Measurements from ENCODE around the gene TMEM19. TPM values are rescaled to one million over a fixed set of nuclear protein-coding genes. Genes with fewer than 3 reads are reported as not detected.
A peak's percentile ranks its signal among the peaks of the same experiment; 100 is the strongest.

TMEM19 gene
- 25.8 and 40.5 TPM in 2 replicates for total RNA-seq (2014; rRNA removed; shearing (Covaris generic))
- polyA plus RNA-seq (2016; fragmentation: Nextera tagmentation; extraction: Ambion mirVana), result 16.0 and 18.2 TPM in 2 replicates

GRCh38 chr12:71685914-71686657 lies at the start of gene TMEM19:
TMEM19 (plus strand) TSS chr12:71686082; CDS start chr12:71686681, 599 bp downstream.
- peaks cover 20% of the 10 kb centered on the region for H3K4me1 ChIP-seq (ENCODE audit: insufficient read depth)
- H3K36me3 ChIP-seq (ENCODE audit: low read depth), result no peaks in the 10 kb centered on the region
- H3K4me3 ChIP-seq, result peak within 1 kb of the TSS; percentile 81
- 0 to 2% methylated on average over 56 to 61 of the region's 63 CpGs for WGBS, 2 experiments (ENCODE audit: low coverage in 1 of 2, low lambda C conversion rate in 2 of 2, missing lambda C conversion rate in 2 of 2)
- peak within 1 kb of the TSS; percentile 81 for H3K9ac ChIP-seq
- TF ChIP-seq EZH2phosphoT487 (IDR thresholded peaks at IDR 0.05; ENCODE audit: insufficient read depth, low read depth), result no peak
- no peak for TF ChIP-seq EZH2 (IDR thresholded peaks at IDR 0.05; ENCODE audit: insufficient read depth, poor library complexity, severe bottlenecking)
- H3K4me2 ChIP-seq (ENCODE audit: unreplicated experiment), result peak within 1 kb of the TSS; percentile 85
- H3K79me2 ChIP-seq (ENCODE audit: insufficient read depth), result peaks cover 24% of the 10 kb centered on the region
- H3K27me3 ChIP-seq (replicated peaks; ENCODE audit: insufficient read depth), result no peaks in the 10 kb centered on the region
- peak within 1 kb of the TSS; percentile 95 for H2AFZ ChIP-seq
- peak; percentile 97 for DNase-seq
- no peaks in the 10 kb centered on the region for H4K20me1 ChIP-seq (ENCODE audit: insufficient read depth)
- in situ Hi-C loops (cut with MboI), result no loop called here
- peaks cover 17% of the 10 kb centered on the region for H3F3A ChIP-seq (ENCODE audit: insufficient read depth)
- no peaks in the 10 kb centered on the region for H3K9me3 ChIP-seq (ENCODE audit: low read depth)
- H3K9me2 ChIP-seq (ENCODE audit: insufficient read depth), result no peaks in the 10 kb centered on the region
- peak within 1 kb of the TSS; percentile 76 for H3K27ac ChIP-seq

GRCh38 chr12:71636704-71637115 lies 49.2 kb upstream of the TMEM19 start:
- no peaks in the 10 kb centered on the region for H3K9me3 ChIP-seq (ENCODE audit: low read depth)
- no peaks in the 10 kb centered on the region for H3K4me1 ChIP-seq (ENCODE audit: insufficient read depth)
- in situ Hi-C loops (cut with MboI), result no loop called here
- peak; percentile 86 for DNase-seq
- H3K36me3 ChIP-seq (ENCODE audit: low read depth), result peaks cover 85% of the 10 kb centered on the region
- H3F3A ChIP-seq (ENCODE audit: insufficient read depth), result peaks cover 37% of the 10 kb centered on the region
- H4K20me1 ChIP-seq (ENCODE audit: insufficient read depth), result no peaks in the 10 kb centered on the region
- H2AFZ ChIP-seq, result no peak overlapping the region
- peaks cover 97% of the 10 kb centered on the region for H3K79me2 ChIP-seq (ENCODE audit: insufficient read depth)
- no peak overlapping the region for H3K4me2 ChIP-seq (ENCODE audit: unreplicated experiment)
- H3K9ac ChIP-seq, result no peak overlapping the region
- TF ChIP-seq EZH2phosphoT487 (IDR thresholded peaks at IDR 0.05; ENCODE audit: insufficient read depth, low read depth) (no peak), EZH2 (IDR thresholded peaks at IDR 0.05; ENCODE audit: insufficient read depth, poor library complexity, severe bottlenecking) (no peak)
- no peak overlapping the region for H3K27ac ChIP-seq
- WGBS, 2 experiments (ENCODE audit: low coverage in 1 of 2, low lambda C conversion rate in 2 of 2, missing lambda C conversion rate in 2 of 2), result 43 to 46% methylated on average over 3 of the region's 3 CpGs
- H3K27me3 ChIP-seq (replicated peaks; ENCODE audit: insufficient read depth), result no peaks in the 10 kb centered on the region
- H3K4me3 ChIP-seq, result no peak overlapping the region
- H3K9me2 ChIP-seq (ENCODE audit: insufficient read depth), result no peaks in the 10 kb centered on the region

- Histone ChIP-seq H4K20me1 (ENCODE audit: insufficient read depth) (no peaks in the 10 kb centered on the region), H3K27me3 (replicated peaks; ENCODE audit: insufficient read depth) (no peaks in the 10 kb centered on the region), H3K9ac (no peak overlapping the region), H3K4me3 (no peak overlapping the region), H3K4me2 (ENCODE audit: unreplicated experiment) (no peak overlapping the region), H3K36me3 (ENCODE audit: low read depth) (peaks cover 85% of the 10 kb centered on the region), H3K9me2 (ENCODE audit: insufficient read depth) (no peaks in the 10 kb centered on the region), H3K9me3 (ENCODE audit: low read depth) (no peaks in the 10 kb centered on the region), H3F3A (ENCODE audit: insufficient read depth) (peaks cover 33% of the 10 kb centered on the region), H3K79me2 (ENCODE audit: insufficient read depth) (peaks cover 97% of the 10 kb centered on the region), H3K27ac (no peak overlapping the region), H2AFZ (no peak overlapping the region), H3K4me1 (ENCODE audit: insufficient read depth) (no peaks in the 10 kb centered on the region)
- in situ Hi-C loops (cut with MboI), result no loop called here
- DNase-seq, result no peak
- TF ChIP-seq EZH2 (IDR thresholded peaks at IDR 0.05; ENCODE audit: insufficient read depth, poor library complexity, severe bottlenecking), result no peak
- TF ChIP-seq EZH2phosphoT487 (IDR thresholded peaks at IDR 0.05; ENCODE audit: insufficient read depth, low read depth), result no peak
These were observed 47.4 kb upstream of the TMEM19 start for GRCh38 chr12:71638499-71638898.

GRCh38 chr12:71639341-71639760 lies 46.5 kb upstream of the TMEM19 start:
- H3K79me2 ChIP-seq (ENCODE audit: insufficient read depth), result peaks cover 97% of the 10 kb centered on the region
- peak; percentile 17 for DNase-seq
- H3K4me2 ChIP-seq (ENCODE audit: unreplicated experiment), result no peak overlapping the region

More at GRCh38 chr12:71639341-71639760, 46.5 kb upstream of the TMEM19 start:
- H3K36me3 ChIP-seq (ENCODE audit: low read depth), result peaks cover 85% of the 10 kb centered on the region
- H3K4me1 ChIP-seq (ENCODE audit: insufficient read depth), result no peaks in the 10 kb centered on the region
- H3K9me3 ChIP-seq (ENCODE audit: low read depth), result no peaks in the 10 kb centered on the region
- peaks cover 40% of the 10 kb centered on the region for H3F3A ChIP-seq (ENCODE audit: insufficient read depth)
- H2AFZ ChIP-seq, result no peak overlapping the region
- H3K9ac ChIP-seq, result no peak overlapping the region
- no peak overlapping the region for H3K4me3 ChIP-seq
- TF ChIP-seq EZH2 (IDR thresholded peaks at IDR 0.05; ENCODE audit: insufficient read depth, poor library complexity, severe bottlenecking) (no peak), EZH2phosphoT487 (IDR thresholded peaks at IDR 0.05; ENCODE audit: insufficient read depth, low read depth) (no peak)
- H3K27ac ChIP-seq, result no peak overlapping the region
- 68 to 76% methylated on average over 2 of the region's 2 CpGs for WGBS, 2 experiments (ENCODE audit: low coverage in 1 of 2, low lambda C conversion rate in 2 of 2, missing lambda C conversion rate in 2 of 2)
- in situ Hi-C loops (cut with MboI), result no loop called here
- H3K9me2 ChIP-seq (ENCODE audit: insufficient read depth), result no peaks in the 10 kb centered on the region
- H3K27me3 ChIP-seq (replicated peaks; ENCODE audit: insufficient read depth), result no peaks in the 10 kb centered on the region
- no peaks in the 10 kb centered on the region for H4K20me1 ChIP-seq (ENCODE audit: insufficient read depth)
